ENCODE data around the gene SIX4. TPM values are rescaled to one million over a fixed set of nuclear protein-coding genes. Genes with fewer than 3 reads are reported as not detected.

Gene SIX4
- total RNA-seq, 1 donor from 2014 or later: 0.57 TPM

DNA sequence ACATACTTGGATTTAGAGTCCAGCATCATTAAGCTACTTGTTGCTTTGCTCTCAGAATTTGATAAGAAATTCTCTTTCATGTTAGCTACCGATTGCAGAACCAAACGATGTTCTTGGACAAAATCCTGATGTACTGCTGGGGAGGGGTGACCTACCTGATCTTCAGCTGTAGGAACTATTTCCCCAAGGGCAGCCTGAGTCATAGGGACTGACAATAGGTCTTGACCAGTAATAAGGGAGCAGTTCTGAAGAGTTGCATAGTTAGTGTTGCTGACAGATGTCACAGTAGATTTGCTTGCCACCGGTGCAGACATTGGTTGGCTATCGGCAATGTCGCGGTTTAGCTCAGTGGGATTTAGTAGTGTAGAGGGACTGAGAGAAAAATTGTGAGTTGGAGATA, 10.6 kb downstream of the SIX4 start:
- Mint-ChIP-seq H3K27ac (no peak overlapping the region), H3K4me3 (no peak overlapping the region), H3K9me3 (no peaks in the 10 kb centered on the region), H3K27me3 (ENCODE audit: insufficient read depth) (peaks cover 36% of the 10 kb centered on the region), H3K4me1 (ENCODE audit: low read depth) (no peaks in the 10 kb centered on the region), H3K36me3 (ENCODE audit: low read depth) (no peaks in the 10 kb centered on the region)
- DNase-seq (ENCODE audit: low spot score): no peak
- intact Hi-C loops (cut with micrococcal nuclease): no loop called here

DNA sequence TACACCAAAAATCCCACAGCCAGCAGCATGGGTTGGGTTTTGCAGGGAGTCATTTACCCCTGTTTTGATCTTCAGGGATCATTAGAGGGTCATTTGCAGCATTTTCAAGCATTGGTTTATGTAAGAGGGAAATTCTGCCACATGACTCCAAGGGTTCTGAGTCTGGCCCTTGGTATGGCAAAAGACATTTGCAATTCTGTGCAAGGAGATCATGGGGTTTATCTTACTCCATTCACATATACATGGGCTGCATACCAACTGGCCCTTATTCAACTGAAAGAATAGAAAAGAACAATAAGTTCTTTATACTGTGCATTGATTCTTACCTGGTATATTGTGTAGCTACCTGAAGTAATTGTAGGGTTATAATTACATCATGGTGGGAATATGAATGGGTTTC, 13.7 kb downstream of the SIX4 start:
- Mint-ChIP-seq H3K4me1 (ENCODE audit: low read depth) (no peaks in the 10 kb centered on the region), H3K27ac (no peak overlapping the region), H3K4me3 (no peak overlapping the region), H3K9me3 (no peaks in the 10 kb centered on the region), H3K27me3 (ENCODE audit: insufficient read depth) (peaks cover 32% of the 10 kb centered on the region), H3K36me3 (ENCODE audit: low read depth) (no peaks in the 10 kb centered on the region)
- no peak for DNase-seq (ENCODE audit: low spot score)
- intact Hi-C loops (cut with micrococcal nuclease): no loop called here

DNA sequence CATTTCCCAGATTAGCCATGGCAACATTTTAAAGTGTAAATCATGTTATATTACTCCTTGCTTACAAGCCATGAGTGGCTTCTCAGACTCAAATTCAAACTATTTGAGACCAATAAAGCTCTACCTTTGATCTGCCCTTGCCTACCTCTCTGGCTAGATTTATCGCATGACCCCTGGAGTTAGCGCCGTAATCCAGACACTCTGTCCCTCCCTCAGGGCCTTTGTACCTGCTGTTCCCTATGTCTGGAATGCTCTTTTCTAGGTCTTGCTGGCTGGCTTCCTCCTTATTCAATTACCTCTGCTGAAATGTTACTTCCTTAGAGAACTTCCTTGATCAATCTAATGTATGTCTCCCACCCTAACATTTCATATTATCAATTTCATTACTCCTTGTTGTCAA, 16.3 kb downstream of the SIX4 start:
- Mint-ChIP-seq H3K36me3 (ENCODE audit: low read depth) (no peaks in the 10 kb centered on the region), H3K9me3 (no peaks in the 10 kb centered on the region), H3K4me1 (ENCODE audit: low read depth) (no peaks in the 10 kb centered on the region), H3K27ac (no peak overlapping the region), H3K4me3 (no peak overlapping the region), H3K27me3 (ENCODE audit: insufficient read depth) (peaks cover 23% of the 10 kb centered on the region)
- no peak for DNase-seq (ENCODE audit: low spot score)
- intact Hi-C loops (cut with micrococcal nuclease): no loop called here

DNA sequence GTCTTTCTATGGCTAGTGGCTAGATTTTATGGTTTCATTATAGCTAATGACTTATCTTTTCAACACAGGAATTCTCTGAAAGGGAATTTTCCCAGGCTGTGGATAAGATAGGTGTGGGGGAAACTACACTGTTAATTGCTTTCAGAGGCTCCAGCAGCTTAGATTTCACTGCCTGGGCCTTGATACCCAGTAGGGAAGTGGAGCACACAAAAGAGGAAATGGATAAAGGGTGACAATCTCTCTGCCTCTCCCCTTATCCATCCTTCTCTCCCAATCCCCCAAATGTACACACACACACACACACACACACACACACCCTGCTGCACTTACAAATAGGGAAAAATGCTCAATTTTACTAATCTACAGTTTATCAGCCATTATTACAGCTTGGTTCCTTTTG, 19.1 kb downstream of the SIX4 start:
- Mint-ChIP-seq H3K36me3 (ENCODE audit: low read depth) (no peaks in the 10 kb centered on the region), H3K9me3 (peaks cover 16% of the 10 kb centered on the region), H3K27ac (no peak overlapping the region), H3K4me1 (ENCODE audit: low read depth) (no peaks in the 10 kb centered on the region), H3K27me3 (ENCODE audit: insufficient read depth) (peaks cover 7% of the 10 kb centered on the region), H3K4me3 (no peak overlapping the region)
- intact Hi-C loops (cut with micrococcal nuclease): no loop called here
- DNase-seq (ENCODE audit: low spot score): no peak

DNA sequence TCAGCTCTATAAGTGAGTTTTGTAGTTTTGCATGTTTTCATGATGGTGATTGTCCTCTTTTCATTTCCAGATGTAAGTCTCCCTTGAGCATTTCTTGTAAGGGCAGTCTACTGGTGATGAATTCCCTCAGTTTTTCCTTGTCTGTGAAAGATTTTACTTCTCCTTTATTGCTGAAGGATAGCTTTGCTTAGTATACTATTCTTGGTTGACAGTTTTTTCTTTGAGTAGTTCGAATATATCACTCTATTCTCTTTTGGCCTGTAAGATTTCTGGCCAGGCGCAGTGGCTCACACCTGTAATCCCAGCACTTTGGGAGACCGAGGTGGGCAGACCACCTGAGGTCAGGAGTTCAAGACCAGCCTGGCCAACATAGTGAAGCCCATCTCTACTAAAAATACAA, 23.6 kb downstream of the SIX4 start:
- DNase-seq (ENCODE audit: low spot score): no peak
- Mint-ChIP-seq H3K27ac (no peak overlapping the region), H3K36me3 (ENCODE audit: low read depth) (no peaks in the 10 kb centered on the region), H3K4me1 (ENCODE audit: low read depth) (no peaks in the 10 kb centered on the region), H3K9me3 (peaks cover 19% of the 10 kb centered on the region), H3K4me3 (no peak overlapping the region), H3K27me3 (ENCODE audit: insufficient read depth) (peaks cover 11% of the 10 kb centered on the region)
- intact Hi-C loops (cut with micrococcal nuclease): no loop called here

DNA sequence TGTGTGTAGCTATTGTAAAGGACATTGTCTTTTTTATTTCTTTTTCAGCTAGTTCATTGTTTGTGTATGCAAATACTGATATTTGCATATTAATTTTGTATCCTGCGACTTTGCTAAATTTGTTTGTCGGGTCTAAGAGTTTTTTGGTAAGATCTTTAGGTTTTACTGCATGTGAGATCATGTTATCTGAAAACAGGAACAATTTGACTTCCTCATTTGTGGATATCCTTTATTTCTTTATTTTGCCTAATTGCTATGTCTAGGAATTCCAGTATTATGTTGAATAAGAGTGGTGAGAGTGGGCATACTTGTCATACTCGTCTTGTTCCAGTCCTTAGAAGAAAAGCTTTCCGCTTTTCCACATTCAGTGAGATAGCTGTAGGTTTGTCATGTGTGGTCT, 28.8 kb downstream of the SIX4 start:
- H3K4me1 Mint-ChIP-seq (ENCODE audit: low read depth): no peaks in the 10 kb centered on the region
- intact Hi-C loops (cut with micrococcal nuclease): no loop called here
- H3K36me3 Mint-ChIP-seq (ENCODE audit: low read depth): no peaks in the 10 kb centered on the region
- H3K27me3 Mint-ChIP-seq (ENCODE audit: insufficient read depth): peaks cover 14% of the 10 kb centered on the region
- no peak overlapping the region for H3K27ac Mint-ChIP-seq
- no peak for DNase-seq (ENCODE audit: low spot score)
- no peak overlapping the region for H3K4me3 Mint-ChIP-seq
- H3K9me3 Mint-ChIP-seq: peaks cover 5% of the 10 kb centered on the region

DNA sequence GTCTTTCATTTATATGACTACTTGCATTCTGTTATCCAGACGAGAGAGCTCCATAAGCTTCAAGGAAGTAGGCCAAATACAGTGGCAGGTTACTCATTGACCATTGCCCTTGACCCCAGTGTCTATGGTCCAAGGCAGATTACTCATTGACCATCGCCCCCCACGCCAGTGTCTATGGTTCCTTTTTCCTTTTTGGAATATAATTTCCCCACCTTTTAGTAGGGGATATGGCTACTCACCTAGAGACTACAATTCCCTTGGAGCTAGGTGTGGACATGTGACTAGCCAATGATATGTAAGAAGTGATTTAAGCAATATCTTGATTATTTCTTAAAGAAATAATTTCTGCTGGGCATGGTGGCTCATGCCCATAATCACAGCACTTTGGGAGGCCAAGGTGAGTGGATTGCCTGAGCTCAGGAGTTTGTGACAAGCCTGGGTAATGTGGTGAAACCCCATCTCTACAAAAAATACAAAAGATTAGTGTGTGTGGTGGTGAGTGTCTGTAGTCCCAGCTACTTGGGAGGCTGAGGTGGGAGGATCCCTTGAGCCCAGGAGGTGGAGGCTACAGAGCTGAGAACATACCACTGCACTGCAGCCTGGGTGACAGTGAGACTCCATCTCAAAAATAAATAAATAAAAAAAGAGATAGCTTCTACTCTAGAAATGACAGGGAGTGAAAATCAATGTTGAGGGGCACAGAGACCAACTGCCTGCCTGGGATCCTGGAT, 32.6 kb downstream of the SIX4 start:
- peaks cover 2% of the 10 kb centered on the region for H3K27me3 Mint-ChIP-seq (ENCODE audit: insufficient read depth)
- no peak overlapping the region for H3K27ac Mint-ChIP-seq
- H3K36me3 Mint-ChIP-seq (ENCODE audit: low read depth): no peaks in the 10 kb centered on the region
- intact Hi-C loops (cut with micrococcal nuclease): no loop called here
- no peaks in the 10 kb centered on the region for H3K4me1 Mint-ChIP-seq (ENCODE audit: low read depth)
- no peak overlapping the region for H3K4me3 Mint-ChIP-seq
- DNase-seq (ENCODE audit: low spot score): no peak
- no peaks in the 10 kb centered on the region for H3K9me3 Mint-ChIP-seq

DNA sequence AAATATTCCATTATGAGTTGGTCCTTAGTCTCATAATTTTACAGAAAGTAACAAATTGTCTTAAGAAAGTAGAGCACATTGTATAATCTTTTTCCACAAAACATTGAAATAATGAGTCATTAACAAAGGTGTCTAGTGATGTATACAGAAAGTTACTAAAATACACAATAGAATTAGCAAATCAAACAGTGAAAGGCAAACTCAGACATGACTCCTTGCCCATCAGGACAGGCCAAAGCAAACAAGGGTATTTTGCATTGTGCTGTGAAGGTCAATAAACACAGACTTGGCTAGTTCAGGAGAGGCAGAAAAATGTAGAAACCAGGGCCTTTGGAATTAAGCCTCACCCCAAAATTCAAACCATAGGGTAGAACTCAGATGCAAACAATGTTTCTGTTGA, 37.3 kb downstream of the SIX4 start:
- DNase-seq (ENCODE audit: low spot score): no peak
- H3K27me3 Mint-ChIP-seq (ENCODE audit: insufficient read depth): peaks cover 3% of the 10 kb centered on the region
- no peaks in the 10 kb centered on the region for H3K9me3 Mint-ChIP-seq
- H3K4me1 Mint-ChIP-seq (ENCODE audit: low read depth): no peaks in the 10 kb centered on the region
- intact Hi-C loops (cut with micrococcal nuclease): no loop called here
- H3K27ac Mint-ChIP-seq: no peak overlapping the region
- H3K4me3 Mint-ChIP-seq: no peak overlapping the region
- no peaks in the 10 kb centered on the region for H3K36me3 Mint-ChIP-seq (ENCODE audit: low read depth)

DNA sequence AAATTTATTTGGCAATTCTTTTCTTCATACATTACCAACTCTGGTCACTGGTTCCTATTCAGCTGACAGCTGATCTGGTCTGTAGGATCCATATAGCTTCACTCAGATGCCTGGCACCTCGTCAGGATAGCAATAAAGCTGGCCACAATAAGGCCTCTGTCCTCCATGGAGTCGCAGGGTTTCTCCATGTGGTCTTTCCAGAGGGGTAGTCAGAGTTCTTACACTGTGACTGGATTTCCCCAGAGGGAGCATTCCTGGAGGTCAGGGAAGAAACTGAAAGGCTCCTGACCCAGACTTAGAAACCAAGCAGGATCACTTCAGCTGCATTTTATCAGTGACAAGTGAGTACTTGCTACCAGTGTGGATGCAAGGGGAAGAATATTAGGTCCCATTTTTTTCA, 39.9 kb downstream of the SIX4 start:
- H3K4me1 Mint-ChIP-seq (ENCODE audit: low read depth): no peaks in the 10 kb centered on the region
- no peak overlapping the region for H3K27ac Mint-ChIP-seq
- no peaks in the 10 kb centered on the region for H3K36me3 Mint-ChIP-seq (ENCODE audit: low read depth)
- intact Hi-C loops (cut with micrococcal nuclease): no loop called here
- DNase-seq (ENCODE audit: low spot score): no peak
- peaks cover 5% of the 10 kb centered on the region for H3K27me3 Mint-ChIP-seq (ENCODE audit: insufficient read depth)
- H3K9me3 Mint-ChIP-seq: no peaks in the 10 kb centered on the region
- H3K4me3 Mint-ChIP-seq: no peak overlapping the region

DNA sequence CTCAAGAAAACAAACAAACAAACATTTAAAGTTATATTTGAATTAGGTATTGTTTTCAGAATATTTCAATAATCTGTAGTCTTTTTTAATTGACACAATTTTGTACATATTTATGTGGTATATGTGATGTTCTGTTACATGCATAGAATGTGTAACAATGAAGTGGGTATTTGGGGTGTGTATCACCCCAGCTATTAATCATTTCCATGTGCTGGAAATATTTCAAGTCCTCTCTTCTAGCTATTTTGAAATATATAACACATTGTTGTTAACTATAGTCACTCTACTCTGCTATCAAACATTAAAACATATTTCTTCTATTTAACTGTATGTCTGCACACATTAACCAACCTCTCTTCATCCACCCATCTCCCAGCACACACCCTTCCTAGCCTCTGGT, 42.9 kb downstream of the SIX4 start:
- Mint-ChIP-seq H3K4me3 (no peak overlapping the region), H3K36me3 (ENCODE audit: low read depth) (no peaks in the 10 kb centered on the region), H3K27me3 (ENCODE audit: insufficient read depth) (peaks cover 7% of the 10 kb centered on the region), H3K9me3 (no peaks in the 10 kb centered on the region), H3K27ac (no peak overlapping the region), H3K4me1 (ENCODE audit: low read depth) (no peaks in the 10 kb centered on the region)
- intact Hi-C loops (cut with micrococcal nuclease): no loop called here
- no peak for DNase-seq (ENCODE audit: low spot score)

DNA sequence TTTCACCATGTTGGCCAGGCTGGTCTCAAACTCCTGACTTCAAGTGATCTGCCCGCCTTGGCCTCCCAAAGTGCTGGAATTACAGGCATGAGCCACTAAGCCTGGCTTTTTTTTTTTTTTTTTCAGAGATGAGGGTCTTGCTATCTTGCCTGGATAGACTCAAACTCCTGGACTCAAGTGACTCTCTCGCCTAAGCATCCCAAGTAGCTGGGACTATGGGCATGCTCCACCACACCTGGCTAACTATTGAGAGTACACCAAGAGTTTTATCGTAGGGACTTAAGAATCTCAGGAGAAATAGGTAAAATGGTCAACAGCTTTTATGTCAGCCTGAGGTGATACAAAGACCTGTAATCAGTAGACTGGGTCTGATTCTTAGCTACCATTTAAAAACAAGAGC, 43.6 kb downstream of the SIX4 start:
- intact Hi-C loops (cut with micrococcal nuclease): no loop called here
- Mint-ChIP-seq H3K27me3 (ENCODE audit: insufficient read depth) (peaks cover 7% of the 10 kb centered on the region), H3K9me3 (no peaks in the 10 kb centered on the region), H3K4me3 (no peak overlapping the region), H3K4me1 (ENCODE audit: low read depth) (no peaks in the 10 kb centered on the region), H3K36me3 (ENCODE audit: low read depth) (no peaks in the 10 kb centered on the region), H3K27ac (no peak overlapping the region)
- DNase-seq (ENCODE audit: low spot score): no peak

DNA sequence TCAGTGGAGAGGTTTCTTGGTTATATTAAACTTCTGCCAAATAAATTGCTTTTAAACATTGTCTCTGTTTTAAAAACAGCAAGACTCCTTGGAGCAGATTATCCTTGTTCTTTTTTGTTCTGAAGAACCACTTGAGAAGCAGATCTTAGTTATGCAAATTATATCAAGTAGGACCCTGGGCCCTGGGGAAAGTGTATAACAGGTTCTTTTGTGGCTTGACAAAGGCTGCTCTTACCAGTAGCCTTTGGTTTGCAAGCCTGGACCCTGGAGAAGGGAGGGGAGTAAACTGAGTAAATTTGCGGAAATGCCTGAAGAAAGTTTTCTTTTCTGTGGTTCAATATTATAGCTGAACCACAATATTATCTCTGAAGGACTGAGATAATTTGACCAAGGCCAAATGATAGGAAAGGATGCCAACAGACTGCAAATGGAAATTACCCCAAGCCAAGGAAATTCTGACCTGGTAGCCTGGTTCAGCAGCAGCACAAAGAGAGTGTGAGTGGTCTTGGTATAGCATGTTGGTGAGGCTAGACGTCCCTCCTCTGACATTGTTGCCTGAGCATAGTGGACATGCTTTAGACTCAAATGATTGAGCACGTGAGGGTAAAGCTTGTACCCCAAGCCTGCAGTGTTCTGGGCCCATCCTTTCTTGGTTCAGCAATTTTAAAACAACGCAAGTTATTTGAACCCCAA, 44.4 kb downstream of the SIX4 start:
- no peak overlapping the region for H3K4me3 Mint-ChIP-seq
- H3K36me3 Mint-ChIP-seq (ENCODE audit: low read depth): no peaks in the 10 kb centered on the region
- intact Hi-C loops (cut with micrococcal nuclease): no loop called here
- no peaks in the 10 kb centered on the region for H3K4me1 Mint-ChIP-seq (ENCODE audit: low read depth)
- DNase-seq (ENCODE audit: low spot score): no peak
- H3K9me3 Mint-ChIP-seq: no peaks in the 10 kb centered on the region
- H3K27me3 Mint-ChIP-seq (ENCODE audit: insufficient read depth): peaks cover 7% of the 10 kb centered on the region
- no peak overlapping the region for H3K27ac Mint-ChIP-seq

DNA sequence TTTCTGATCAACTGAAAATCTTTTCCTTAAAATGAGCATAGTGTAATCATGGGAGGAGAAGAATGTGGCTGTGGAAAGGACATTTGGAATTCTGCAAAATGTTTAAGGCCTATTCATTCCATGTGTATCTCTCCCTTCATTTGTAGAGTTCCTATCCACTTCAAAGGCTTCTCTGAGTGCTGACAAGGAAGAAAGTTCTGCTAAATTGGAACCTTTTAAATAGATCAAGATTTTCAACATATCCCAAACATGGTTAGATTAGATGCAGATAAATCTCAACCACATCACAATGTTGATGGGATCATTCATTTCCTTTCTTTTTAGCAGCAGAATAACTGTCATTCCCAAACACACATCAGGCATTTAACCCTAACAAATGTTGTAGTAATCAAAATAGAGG, 46.5 kb downstream of the SIX4 start:
- intact Hi-C loops (cut with micrococcal nuclease): no loop called here
- Mint-ChIP-seq H3K9me3 (no peaks in the 10 kb centered on the region), H3K4me1 (ENCODE audit: low read depth) (no peaks in the 10 kb centered on the region), H3K27me3 (ENCODE audit: insufficient read depth) (peaks cover 4% of the 10 kb centered on the region), H3K4me3 (no peak overlapping the region), H3K27ac (no peak overlapping the region), H3K36me3 (ENCODE audit: low read depth) (no peaks in the 10 kb centered on the region)
- no peak for DNase-seq (ENCODE audit: low spot score)

DNA sequence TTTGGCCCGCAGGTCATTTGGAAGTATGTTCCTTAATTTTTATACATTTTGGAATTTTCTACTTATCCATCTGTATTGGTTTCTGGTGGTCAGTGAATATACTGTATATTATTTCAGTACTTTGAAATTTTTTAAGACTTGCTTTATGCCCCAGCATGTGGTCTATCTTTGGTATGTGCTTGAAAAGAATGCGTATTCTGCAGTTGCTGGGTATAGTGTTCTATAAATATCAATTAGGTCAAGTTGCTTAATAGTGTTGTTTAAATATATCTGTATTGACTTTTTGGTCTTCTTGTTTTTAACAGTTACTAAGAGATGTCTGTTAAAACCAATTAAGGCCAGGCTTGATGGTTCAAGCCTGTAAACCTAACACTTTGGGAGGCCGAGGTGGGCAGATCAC, 53.2 kb downstream of the SIX4 start:
- Mint-ChIP-seq H3K4me3 (no peak overlapping the region), H3K36me3 (ENCODE audit: low read depth) (no peaks in the 10 kb centered on the region), H3K4me1 (ENCODE audit: low read depth) (no peaks in the 10 kb centered on the region), H3K27ac (no peak overlapping the region), H3K9me3 (no peaks in the 10 kb centered on the region), H3K27me3 (ENCODE audit: insufficient read depth) (peaks cover 9% of the 10 kb centered on the region)
- intact Hi-C loops (cut with micrococcal nuclease): no loop called here
- DNase-seq (ENCODE audit: low spot score): no peak

All from activated T-helper 1 cell treated with anti-CD3 and anti-CD28 coated beads, Interleukin-12 subunit alpha, Interleukin-12 subunit beta, Interleukin-2, Interleukin-4 antibody, amounts not matched to agents 30 ng/mL and 10 ng/mL and 1 ng/mL, durations not matched to agents 14 hours and 24 hours and 36 hours (primary cell).